ENCODE measurements around the gene THRA.

THRA gene

GRCh38 chr17:40098846-40099618, 36.3 kb downstream of the THRA start:
- DNase-seq (ENCODE audit: low read depth in 2 of 2, low spot score in 1 of 2): peak; percentile 98 to 99

GRCh38 chr17:40099619-40100418, 37.1 kb downstream of the THRA start:
- DNase-seq (ENCODE audit: low read depth in 2 of 2, low spot score in 1 of 2): no peak

DNA sequence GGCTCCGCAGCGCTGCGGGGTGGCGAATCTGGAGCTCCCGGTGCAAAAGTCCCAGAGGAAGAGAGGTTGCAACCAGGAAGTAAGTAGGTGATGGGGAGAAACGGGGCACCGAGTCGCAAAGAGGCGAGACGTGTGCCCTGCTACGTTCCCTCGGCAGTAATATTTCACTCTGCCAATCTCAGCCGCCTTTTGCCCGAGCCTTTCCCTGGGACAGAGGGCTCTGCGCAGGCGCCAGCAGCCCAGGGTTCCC, 37.6 kb downstream of the THRA start, which contains the start of gene NR1D1:
Gene NR1D1 (minus strand): TSS at position 171 of the 250 bp plus-strand sequence. CDS start 495 bp downstream, outside the sequence.
- DNase-seq (ENCODE audit: low read depth in 2 of 2, low spot score in 1 of 2): no peak

- DNase-seq (ENCODE audit: low read depth in 2 of 2, low spot score in 1 of 2): peak; percentile 77 to 84
Observed at GRCh38 chr17:40100669-40101366, 38.1 kb downstream of the THRA start.

GRCh38 chr17:40101367-40102210, 38.8 kb downstream of the THRA start:
- DNase-seq (ENCODE audit: low read depth in 2 of 2, low spot score in 1 of 2): no peak

DNA sequence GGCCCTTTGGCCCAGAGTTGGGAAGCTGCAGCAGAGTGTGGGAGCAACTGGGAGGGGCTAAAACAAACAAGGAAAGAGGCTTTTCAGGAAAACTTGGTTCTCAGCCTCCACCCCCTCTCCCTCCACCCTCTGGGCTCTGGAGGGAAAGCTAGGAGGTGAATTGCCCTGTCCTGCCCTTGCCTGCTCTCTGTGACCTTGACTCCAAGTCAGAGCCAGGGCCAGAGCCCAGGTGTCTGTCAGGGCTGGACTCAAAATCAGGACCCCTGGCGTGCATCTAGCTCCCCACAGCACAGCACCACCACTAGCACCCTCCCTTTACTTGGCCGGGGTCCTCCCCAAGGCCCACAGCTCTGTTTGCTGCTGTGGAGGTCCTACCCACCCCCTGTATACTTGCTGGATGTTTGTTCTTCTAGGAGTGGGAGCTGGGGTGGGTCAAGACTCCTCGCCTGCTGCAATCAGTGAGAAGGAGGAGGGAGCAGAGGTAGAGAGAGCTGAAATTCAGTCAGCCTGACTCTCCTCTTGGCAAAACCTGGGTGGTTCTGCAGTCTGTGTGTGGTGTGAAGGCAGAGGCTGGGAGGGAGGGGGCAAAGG, 40.4 kb downstream of the THRA start:
- DNase-seq (ENCODE audit: low read depth in 2 of 2, low spot score in 1 of 2): no peak

DNA sequence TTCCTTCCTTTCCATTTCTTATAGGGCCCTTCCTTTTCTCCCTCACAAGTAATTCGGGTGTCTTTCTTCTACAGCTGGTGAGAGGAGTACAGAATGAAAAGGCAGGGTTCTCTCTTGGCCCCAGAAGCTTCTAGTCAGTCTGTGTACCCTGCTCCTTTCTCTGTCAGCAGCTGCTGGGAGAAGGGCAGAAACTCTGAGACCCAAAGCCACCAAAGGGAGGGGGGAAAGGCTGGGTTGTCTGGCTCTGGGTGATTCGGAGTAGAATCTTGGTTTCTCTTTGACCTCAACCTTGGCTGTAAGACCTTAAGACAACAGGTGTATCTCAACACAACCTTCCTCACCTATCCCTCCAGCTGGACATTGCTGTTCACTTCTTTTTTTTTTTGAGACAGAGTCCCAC, 40.9 kb downstream of the THRA start:
- DNase-seq (ENCODE audit: low read depth in 2 of 2, low spot score in 1 of 2): no peak

GRCh38 chr17:40104594-40105486, 42.1 kb downstream of the THRA start:
- DNase-seq (ENCODE audit: low read depth in 2 of 2, low spot score in 1 of 2): no peak

- no peak for DNase-seq (ENCODE audit: low read depth in 2 of 2, low spot score in 1 of 2)
Observed at GRCh38 chr17:40105861-40106759, 43.3 kb downstream of the THRA start.

GRCh38 chr17:40106760-40107521, 44.2 kb downstream of the THRA start:
- DNase-seq (ENCODE audit: low read depth in 2 of 2, low spot score in 1 of 2): no peak

DNA sequence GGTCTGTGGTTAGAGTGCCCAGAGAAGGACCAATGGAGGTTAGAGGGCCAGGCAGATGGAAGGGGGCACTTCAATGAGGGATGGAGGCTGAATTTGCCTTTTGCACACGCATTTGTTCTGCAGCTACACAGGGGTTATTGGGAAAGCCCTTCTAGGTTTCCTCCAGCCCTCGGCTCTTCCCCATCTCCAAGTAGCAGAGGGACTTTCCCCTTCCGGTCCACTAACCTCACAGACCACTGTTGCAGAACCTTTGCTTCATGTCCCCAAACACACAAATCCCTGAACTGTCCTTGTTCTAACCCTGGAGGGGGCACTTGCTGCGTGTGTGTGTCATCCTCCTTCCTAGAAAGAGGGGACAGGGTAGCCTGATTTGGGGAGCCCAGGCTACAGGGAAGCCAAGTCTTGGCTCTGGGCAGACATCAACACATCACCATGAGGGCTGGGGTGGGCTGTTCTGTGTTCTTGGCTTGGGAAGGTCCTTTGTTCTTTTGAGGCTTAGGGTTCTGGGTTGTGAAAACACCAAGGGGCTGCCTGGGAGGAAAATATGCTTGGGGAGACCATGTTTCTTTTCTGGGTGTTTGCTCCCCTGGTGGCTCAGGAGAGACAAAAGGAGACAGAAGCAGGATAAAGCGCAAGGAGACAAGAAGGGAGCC, 44.9 kb downstream of the THRA start:
- DNase-seq (ENCODE audit: low read depth in 2 of 2, low spot score in 1 of 2): no peak

GRCh38 chr17:40108970-40109824, 46.4 kb downstream of the THRA start:
- no peak for DNase-seq (ENCODE audit: low read depth in 2 of 2, low spot score in 1 of 2)

- no peak for DNase-seq (ENCODE audit: low read depth in 2 of 2, low spot score in 1 of 2)
Observed at GRCh38 chr17:40110026-40110845, 47.5 kb downstream of the THRA start.

- peak in 1 of 2 donors; percentile 47 for DNase-seq (ENCODE audit: low read depth in 2 of 2, low spot score in 1 of 2)
Observed at GRCh38 chr17:40111221-40112128, 48.7 kb downstream of the THRA start.
